WTC11 (cell line): ENCODE data around the gene VMAC. TPM values are rescaled to one million over a fixed set of nuclear protein-coding genes. Genes with fewer than 3 reads are reported as not detected.

Source experiments
- ATAC-seq: fragments of 200-7000 bp; cut with Tn5 transposase; 2 replicates; pipeline ENCODE4 v1.10.0; 2021; ENCODE audit warnings: mild to moderate bottlenecking, moderate library complexity
- CTCF ChIA-PET: fragments of 300-600 bp; sonication (Branson Sonifier 250); formaldehyde crosslinking; loops from one replicate; lab custom pipeline; 2021; ENCODE audit warnings: antibody characterized with exemption; lab: Charles Lee
- POLR2A ChIA-PET: fragments of 350-600 bp; sonication (Branson Sonifier 250); formaldehyde crosslinking; loops from one replicate; lab custom pipeline; 2021; ENCODE audit warnings: antibody characterized with exemption; lab: Charles Lee
- DNase-seq: peaks from one replicate; pipeline ENCODE4 v3.0.0; 2021; ENCODE audit warnings: low spot score
- H3K27ac Mint-ChIP-seq: 2 replicates; pipeline ENCODE4 v1.8.0; 2021; ENCODE audit warnings: mixed read lengths
- H3K27me3 Mint-ChIP-seq: 2 replicates; pipeline ENCODE4 v1.8.0; 2021; ENCODE audit warnings: low read depth, mild to moderate bottlenecking, moderate library complexity, mixed read lengths
- H3K36me3 Mint-ChIP-seq: 2 replicates; pipeline ENCODE4 v1.8.0; 2021; ENCODE audit warnings: mixed read lengths
- H3K4me1 Mint-ChIP-seq: 2 replicates; pipeline ENCODE4 v1.8.0; 2022; ENCODE audit warnings: mixed read lengths
- H3K4me3 Mint-ChIP-seq: 2 replicates; pipeline ENCODE4 v1.8.0; 2021; ENCODE audit warnings: mild to moderate bottlenecking, moderate library complexity, mixed read lengths
- H3K9me3 Mint-ChIP-seq: 2 replicates; pipeline ENCODE4 v1.8.0; 2021; ENCODE audit warnings: mixed read lengths
- CBFB ChIP-seq: sonication (generic); formaldehyde crosslinking; IDR thresholded peaks from 2 replicates; pipeline ENCODE4 v1.8.1; 2022; ENCODE audit warnings: mild to moderate bottlenecking, low read depth, missing genetic modification reagents
- ELF4 ChIP-seq: sonication (generic); formaldehyde crosslinking; IDR thresholded peaks from 2 replicates; pipeline ENCODE4 v1.8.1; 2022; ENCODE audit warnings: low read depth, mild to moderate bottlenecking, moderate library complexity, missing genetic modification reagents
- ETV6 ChIP-seq: sonication (generic); formaldehyde crosslinking; IDR thresholded peaks from 2 replicates; pipeline ENCODE4 v1.8.1; 2022; ENCODE audit warnings: mild to moderate bottlenecking, missing genetic modification reagents
- GRHL2 ChIP-seq: fragments of 250-450 bp; sonication (Bioruptor Pico); IDR thresholded peaks from 2 replicates; pipeline ENCODE4 v1.8.0; 2022; ENCODE audit warnings: mild to moderate bottlenecking, moderate library complexity; ENCODE audit not compliant: insufficient replicate concordance, severe bottlenecking
- IRF2 ChIP-seq: sonication (generic); formaldehyde crosslinking; IDR thresholded peaks from 2 replicates; pipeline ENCODE4 v1.8.0; 2022; ENCODE audit warnings: low read depth, missing genetic modification reagents, borderline replicate concordance
- MXD4 ChIP-seq: fragments of 250-450 bp; sonication (Bioruptor Pico); IDR thresholded peaks from 2 replicates; pipeline ENCODE4 v1.8.0; 2021; ENCODE audit warnings: mild to moderate bottlenecking, moderate library complexity, borderline replicate concordance
- MYBL2 ChIP-seq: sonication (generic); formaldehyde crosslinking; IDR thresholded peaks from 2 replicates; pipeline ENCODE4 v1.8.1; 2023; ENCODE audit warnings: mild to moderate bottlenecking, moderate library complexity, missing genetic modification reagents
- NR3C1 ChIP-seq: sonication (generic); formaldehyde crosslinking; conservative IDR thresholded peaks from 2 replicates; pipeline ENCODE4 v1.8.1; 2023; ENCODE audit warnings: low read depth, mild to moderate bottlenecking, missing genetic modification reagents
- OVOL2 ChIP-seq: fragments of 250-450 bp; sonication (Bioruptor Pico); IDR thresholded peaks from 2 replicates; pipeline ENCODE4 v1.9.0; 2021; ENCODE audit warnings: mild to moderate bottlenecking, borderline replicate concordance
- ZBTB21 ChIP-seq: sonication (generic); formaldehyde crosslinking; IDR thresholded peaks from 2 replicates; pipeline ENCODE4 v1.8.1; 2023; ENCODE audit warnings: mild to moderate bottlenecking, missing genetic modification reagents, borderline replicate concordance
- ZNF423 ChIP-seq: fragments of 250-450 bp; sonication (Bioruptor Pico); IDR thresholded peaks from 2 replicates; pipeline ENCODE4 v2.1.2; 2022; ENCODE audit warnings: mild to moderate bottlenecking, moderate library complexity
- total RNA-seq: library from RNA; stranded (reverse); gene quantifications from 3 replicates; pipeline ENCODE4 v1.2.3, GENCODE V29; 2021
- TF ChIP-seq, protein P1 (sequence below): sonication (generic); formaldehyde crosslinking; IDR thresholded peaks from 2 replicates; pipeline ENCODE4 v1.8.0; 2023; ENCODE audit warnings: missing genetic modification reagents, mild to moderate bottlenecking, borderline replicate concordance
- TF ChIP-seq, protein P2 (sequence below): sonication (generic); formaldehyde crosslinking; IDR thresholded peaks from 2 replicates; pipeline ENCODE4 v1.8.1; 2023; ENCODE audit warnings: mild to moderate bottlenecking, missing genetic modification reagents
- TF ChIP-seq, protein P3 (sequence below): sonication (generic); formaldehyde crosslinking; IDR thresholded peaks from 2 replicates; pipeline ENCODE4 v1.8.1; 2023; ENCODE audit warnings: mild to moderate bottlenecking, missing genetic modification reagents, moderate library complexity
- TF ChIP-seq, protein P4 (sequence below): fragments of 250-450 bp; sonication (Bioruptor Pico); IDR thresholded peaks from 2 replicates; pipeline ENCODE4 v1.9.0; 2021; ENCODE audit warnings: mild to moderate bottlenecking, borderline replicate concordance
- TF ChIP-seq, protein P5 (sequence below): sonication (generic); formaldehyde crosslinking; IDR thresholded peaks from 2 replicates; pipeline ENCODE4 v1.8.0; 2022; ENCODE audit warnings: mild to moderate bottlenecking, missing genetic modification reagents

VMAC gene
- total RNA-seq, 1 experiment from 2014 or later: 2.5 TPM

GRCh38 chr19:5863030-5863665 is 41.5 kb upstream of the VMAC start (continued):
- no peak for TF ChIP-seq ZBTB21 (CRISPR knock-in tag)
- TF ChIP-seq ZNF423: no peak
- TF ChIP-seq, protein P1, sequence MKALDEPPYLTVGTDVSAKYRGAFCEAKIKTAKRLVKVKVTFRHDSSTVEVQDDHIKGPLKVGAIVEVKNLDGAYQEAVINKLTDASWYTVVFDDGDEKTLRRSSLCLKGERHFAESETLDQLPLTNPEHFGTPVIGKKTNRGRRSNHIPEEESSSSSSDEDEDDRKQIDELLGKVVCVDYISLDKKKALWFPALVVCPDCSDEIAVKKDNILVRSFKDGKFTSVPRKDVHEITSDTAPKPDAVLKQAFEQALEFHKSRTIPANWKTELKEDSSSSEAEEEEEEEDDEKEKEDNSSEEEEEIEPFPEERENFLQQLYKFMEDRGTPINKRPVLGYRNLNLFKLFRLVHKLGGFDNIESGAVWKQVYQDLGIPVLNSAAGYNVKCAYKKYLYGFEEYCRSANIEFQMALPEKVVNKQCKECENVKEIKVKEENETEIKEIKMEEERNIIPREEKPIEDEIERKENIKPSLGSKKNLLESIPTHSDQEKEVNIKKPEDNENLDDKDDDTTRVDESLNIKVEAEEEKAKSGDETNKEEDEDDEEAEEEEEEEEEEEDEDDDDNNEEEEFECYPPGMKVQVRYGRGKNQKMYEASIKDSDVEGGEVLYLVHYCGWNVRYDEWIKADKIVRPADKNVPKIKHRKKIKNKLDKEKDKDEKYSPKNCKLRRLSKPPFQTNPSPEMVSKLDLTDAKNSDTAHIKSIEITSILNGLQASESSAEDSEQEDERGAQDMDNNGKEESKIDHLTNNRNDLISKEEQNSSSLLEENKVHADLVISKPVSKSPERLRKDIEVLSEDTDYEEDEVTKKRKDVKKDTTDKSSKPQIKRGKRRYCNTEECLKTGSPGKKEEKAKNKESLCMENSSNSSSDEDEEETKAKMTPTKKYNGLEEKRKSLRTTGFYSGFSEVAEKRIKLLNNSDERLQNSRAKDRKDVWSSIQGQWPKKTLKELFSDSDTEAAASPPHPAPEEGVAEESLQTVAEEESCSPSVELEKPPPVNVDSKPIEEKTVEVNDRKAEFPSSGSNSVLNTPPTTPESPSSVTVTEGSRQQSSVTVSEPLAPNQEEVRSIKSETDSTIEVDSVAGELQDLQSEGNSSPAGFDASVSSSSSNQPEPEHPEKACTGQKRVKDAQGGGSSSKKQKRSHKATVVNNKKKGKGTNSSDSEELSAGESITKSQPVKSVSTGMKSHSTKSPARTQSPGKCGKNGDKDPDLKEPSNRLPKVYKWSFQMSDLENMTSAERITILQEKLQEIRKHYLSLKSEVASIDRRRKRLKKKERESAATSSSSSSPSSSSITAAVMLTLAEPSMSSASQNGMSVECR (CRISPR knock-in tag): no peak
- no peak for TF ChIP-seq CBFB
- TF ChIP-seq, protein P2, sequence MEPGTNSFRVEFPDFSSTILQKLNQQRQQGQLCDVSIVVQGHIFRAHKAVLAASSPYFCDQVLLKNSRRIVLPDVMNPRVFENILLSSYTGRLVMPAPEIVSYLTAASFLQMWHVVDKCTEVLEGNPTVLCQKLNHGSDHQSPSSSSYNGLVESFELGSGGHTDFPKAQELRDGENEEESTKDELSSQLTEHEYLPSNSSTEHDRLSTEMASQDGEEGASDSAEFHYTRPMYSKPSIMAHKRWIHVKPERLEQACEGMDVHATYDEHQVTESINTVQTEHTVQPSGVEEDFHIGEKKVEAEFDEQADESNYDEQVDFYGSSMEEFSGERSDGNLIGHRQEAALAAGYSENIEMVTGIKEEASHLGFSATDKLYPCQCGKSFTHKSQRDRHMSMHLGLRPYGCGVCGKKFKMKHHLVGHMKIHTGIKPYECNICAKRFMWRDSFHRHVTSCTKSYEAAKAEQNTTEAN (CRISPR knock-in tag): no peak
- TF ChIP-seq, protein P3, sequence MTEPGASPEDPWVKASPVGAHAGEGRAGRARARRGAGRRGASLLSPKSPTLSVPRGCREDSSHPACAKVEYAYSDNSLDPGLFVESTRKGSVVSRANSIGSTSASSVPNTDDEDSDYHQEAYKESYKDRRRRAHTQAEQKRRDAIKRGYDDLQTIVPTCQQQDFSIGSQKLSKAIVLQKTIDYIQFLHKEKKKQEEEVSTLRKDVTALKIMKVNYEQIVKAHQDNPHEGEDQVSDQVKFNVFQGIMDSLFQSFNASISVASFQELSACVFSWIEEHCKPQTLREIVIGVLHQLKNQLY (CRISPR knock-in tag): no peak
- no peak for TF ChIP-seq MXD4 (CRISPR knock-in tag)
- TF ChIP-seq NR3C1 (CRISPR knock-in tag): no peak

GRCh38 chr19:5864013-5864720 is 40.5 kb upstream of the VMAC start:
- Mint-ChIP-seq H3K27ac (0 out of 2 replicates have a peak overlapping the region, but pooled peaks have one; percentile 11), H3K27me3 (peaks cover 9% of the 10 kb centered on the region), H3K36me3 (no peaks in the 10 kb centered on the region), H3K9me3 (no peaks in the 10 kb centered on the region), H3K4me1 (no peaks in the 10 kb centered on the region), H3K4me3 (no peak overlapping the region)
- POLR2A ChIA-PET: no interaction called here
- ATAC-seq (no peak), DNase-seq (no peak)
- CTCF ChIA-PET: no interaction called here
- TF ChIP-seq, protein P1 (CRISPR knock-in tag): no peak
- no peak for TF ChIP-seq GRHL2 (CRISPR knock-in tag)
- TF ChIP-seq ZNF423: no peak
- TF ChIP-seq, protein P4, sequence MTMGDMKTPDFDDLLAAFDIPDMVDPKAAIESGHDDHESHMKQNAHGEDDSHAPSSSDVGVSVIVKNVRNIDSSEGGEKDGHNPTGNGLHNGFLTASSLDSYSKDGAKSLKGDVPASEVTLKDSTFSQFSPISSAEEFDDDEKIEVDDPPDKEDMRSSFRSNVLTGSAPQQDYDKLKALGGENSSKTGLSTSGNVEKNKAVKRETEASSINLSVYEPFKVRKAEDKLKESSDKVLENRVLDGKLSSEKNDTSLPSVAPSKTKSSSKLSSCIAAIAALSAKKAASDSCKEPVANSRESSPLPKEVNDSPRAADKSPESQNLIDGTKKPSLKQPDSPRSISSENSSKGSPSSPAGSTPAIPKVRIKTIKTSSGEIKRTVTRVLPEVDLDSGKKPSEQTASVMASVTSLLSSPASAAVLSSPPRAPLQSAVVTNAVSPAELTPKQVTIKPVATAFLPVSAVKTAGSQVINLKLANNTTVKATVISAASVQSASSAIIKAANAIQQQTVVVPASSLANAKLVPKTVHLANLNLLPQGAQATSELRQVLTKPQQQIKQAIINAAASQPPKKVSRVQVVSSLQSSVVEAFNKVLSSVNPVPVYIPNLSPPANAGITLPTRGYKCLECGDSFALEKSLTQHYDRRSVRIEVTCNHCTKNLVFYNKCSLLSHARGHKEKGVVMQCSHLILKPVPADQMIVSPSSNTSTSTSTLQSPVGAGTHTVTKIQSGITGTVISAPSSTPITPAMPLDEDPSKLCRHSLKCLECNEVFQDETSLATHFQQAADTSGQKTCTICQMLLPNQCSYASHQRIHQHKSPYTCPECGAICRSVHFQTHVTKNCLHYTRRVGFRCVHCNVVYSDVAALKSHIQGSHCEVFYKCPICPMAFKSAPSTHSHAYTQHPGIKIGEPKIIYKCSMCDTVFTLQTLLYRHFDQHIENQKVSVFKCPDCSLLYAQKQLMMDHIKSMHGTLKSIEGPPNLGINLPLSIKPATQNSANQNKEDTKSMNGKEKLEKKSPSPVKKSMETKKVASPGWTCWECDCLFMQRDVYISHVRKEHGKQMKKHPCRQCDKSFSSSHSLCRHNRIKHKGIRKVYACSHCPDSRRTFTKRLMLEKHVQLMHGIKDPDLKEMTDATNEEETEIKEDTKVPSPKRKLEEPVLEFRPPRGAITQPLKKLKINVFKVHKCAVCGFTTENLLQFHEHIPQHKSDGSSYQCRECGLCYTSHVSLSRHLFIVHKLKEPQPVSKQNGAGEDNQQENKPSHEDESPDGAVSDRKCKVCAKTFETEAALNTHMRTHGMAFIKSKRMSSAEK (CRISPR knock-in tag): no peak
- TF ChIP-seq OVOL2: no peak
- no peak for TF ChIP-seq ETV6 (CRISPR knock-in tag)
- no peak for TF ChIP-seq MYBL2 (CRISPR knock-in tag)
- TF ChIP-seq, protein P5, sequence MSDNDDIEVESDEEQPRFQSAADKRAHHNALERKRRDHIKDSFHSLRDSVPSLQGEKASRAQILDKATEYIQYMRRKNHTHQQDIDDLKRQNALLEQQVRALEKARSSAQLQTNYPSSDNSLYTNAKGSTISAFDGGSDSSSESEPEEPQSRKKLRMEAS: no peak
- no peak for TF ChIP-seq IRF2 (CRISPR knock-in tag)
- TF ChIP-seq ELF4 (CRISPR knock-in tag): no peak
